Liver (tissue), 9 donors: ENCODE data around the gene DIP2B. TPM values are rescaled to one million over a fixed set of nuclear protein-coding genes. Genes with fewer than 3 reads are reported as not detected.

ENCODE experiments used
- DNase-seq: peaks from one replicate; pipeline ENCODE4 v3.0.0-alpha.2; 2017; ENCODE audit warnings: low spot score
- H3K27ac ChIP-seq, 2 donors: one replicate each; pipeline ENCODE4 v1.7.0; 2013; ENCODE audit warnings: inconsistent platforms in 2 of 2, low read length in 2 of 2, control low read depth in 1 of 2, low read depth in 1 of 2, mild to moderate bottlenecking in 1 of 2
- H3K27me3 ChIP-seq, 4 donors: one replicate each; pipeline versions ENCODE4 v1.6.1 to v1.7.0; 2013; ENCODE audit warnings: low read length in 3 of 4, inconsistent platforms in 1 of 4, mild to moderate bottlenecking in 1 of 4, moderate library complexity in 1 of 4; ENCODE audit not compliant: control insufficient read depth in 4 of 4, insufficient read depth in 4 of 4
- H3K36me3 ChIP-seq, 4 donors: one replicate each; pipeline versions ENCODE4 v1.6.1 to v1.7.0; 2013; ENCODE audit warnings: low read length in 3 of 4, mild to moderate bottlenecking in 3 of 4, low read depth in 1 of 4, moderate library complexity in 1 of 4; ENCODE audit not compliant: control insufficient read depth in 4 of 4, insufficient read depth in 3 of 4
- H3K4me1 ChIP-seq, 4 donors: one replicate each; pipeline versions ENCODE4 v1.6.1 to v1.7.0; 2013; ENCODE audit warnings: low read length in 3 of 4, mild to moderate bottlenecking in 3 of 4, moderate library complexity in 1 of 4; ENCODE audit not compliant: control insufficient read depth in 4 of 4, insufficient read depth in 4 of 4
- H3K4me3 ChIP-seq, 3 donors: one replicate each; pipeline versions ENCODE4 v1.6.1 to v1.7.0; 2013; ENCODE audit warnings: low read length in 3 of 3, control low read depth in 1 of 3, low read depth in 1 of 3, mild to moderate bottlenecking in 1 of 3
- H3K9ac ChIP-seq, 2 donors: one replicate each; pipeline ENCODE4 v1.7.0; 2013; ENCODE audit warnings: low read length in 2 of 2, mild to moderate bottlenecking in 2 of 2, moderate library complexity in 2 of 2, control low read depth in 1 of 2, low read depth in 1 of 2
- H3K9me3 ChIP-seq, 4 donors: one replicate each; pipeline versions ENCODE4 v1.6.1 to v1.7.0; 2013; ENCODE audit warnings: low read length in 3 of 4; ENCODE audit not compliant: control insufficient read depth in 4 of 4
- FOXA1 ChIP-seq: IDR thresholded peaks from 2 replicates; pipeline ENCODE4 v1.6.1; 2016; ENCODE audit warnings: antibody characterized with exemption
- FOXA2 ChIP-seq: IDR thresholded peaks from 2 replicates; pipeline ENCODE4 v1.6.1; 2016; ENCODE audit warnings: antibody characterized with exemption
- GABPA ChIP-seq, 2 donors: IDR thresholded peaks in 1 of 2; conservative IDR thresholded peaks in 1 of 2; 2 replicates each; pipeline ENCODE4 v1.6.1; 2016; ENCODE audit warnings: antibody characterized with exemption in 2 of 2, mild to moderate bottlenecking in 1 of 2, moderate library complexity in 1 of 2
- HNF4A ChIP-seq, 2 donors: conservative IDR thresholded peaks; 2 replicates each; pipeline ENCODE4 v1.6.1; 2016; ENCODE audit warnings: antibody characterized with exemption in 2 of 2, mild to moderate bottlenecking in 2 of 2
- HNF4G ChIP-seq: IDR thresholded peaks from 2 replicates; pipeline ENCODE4 v1.6.1; 2016; ENCODE audit warnings: antibody characterized with exemption
- JUND ChIP-seq, 2 donors: IDR thresholded peaks; 2 replicates each; pipeline ENCODE4 v1.6.1; 2016; ENCODE audit warnings: antibody characterized with exemption in 2 of 2
- NR2F2 ChIP-seq: IDR thresholded peaks from 2 replicates; pipeline ENCODE4 v1.6.1; 2016; ENCODE audit warnings: antibody characterized with exemption
- RAD21 ChIP-seq, 2 donors: IDR thresholded peaks; 2 replicates each; pipeline ENCODE4 v1.6.1; 2016; ENCODE audit warnings: antibody characterized with exemption in 2 of 2, mild to moderate bottlenecking in 2 of 2
- RXRA ChIP-seq, 2 donors: IDR thresholded peaks; 2 replicates each; pipeline ENCODE4 v1.6.1; 2017 to 2018; ENCODE audit warnings: antibody characterized with exemption in 2 of 2, mild to moderate bottlenecking in 1 of 2
- SP1 ChIP-seq: IDR thresholded peaks from 2 replicates; pipeline ENCODE4 v1.6.1; 2018; ENCODE audit warnings: antibody characterized with exemption, mild to moderate bottlenecking
- TAF1 ChIP-seq: conservative IDR thresholded peaks from 2 replicates; pipeline ENCODE4 v1.6.1; 2016; ENCODE audit warnings: antibody characterized with exemption, mild to moderate bottlenecking
- YY1 ChIP-seq: IDR thresholded peaks from 2 replicates; pipeline ENCODE4 v1.6.1; 2016; ENCODE audit warnings: antibody characterized with exemption, mild to moderate bottlenecking
- WGBS: extraction: QIAGEN DNeasy Blood & Tissue Kit; methylation state at CpG from one replicate; pipeline ENCODE4 v1.1.7; 2013; 5-methylcytosine and 5-hydroxymethylcytosine counted together
- polyA plus RNA-seq, 2 donors: library from polyadenylated mRNA; stranded (reverse) in 1 of 2; unstranded in 1 of 2; fragments of 200-250 nt in 1 of 2; fragments of >200 nt in 1 of 2; fragmentation: Nextera tagmentation in 1 of 2; extraction: Ambion mirVana in 1 of 2; gene quantifications; one replicate each; pipeline versions ENCODE4 v1.2.1 to v1.2.3, GENCODE V29; 2013 to 2015
- total RNA-seq, 2 donors: library from RNA; depleted of rRNA; stranded (reverse); fragments of >200 nt; gene quantifications; one replicate each; pipeline ENCODE4 v1.2.3, GENCODE V29; 2014
- TF ChIP-seq, protein P1 (sequence below): fragments of 150-350 bp; IDR thresholded peaks from 2 replicates; pipeline ENCODE4 v1.5.1; 2017; ENCODE audit warnings: improper control_type of control experiment, low read depth, low read length; ENCODE audit not compliant: missing input control
- TF ChIP-seq, protein P2 (sequence below): IDR thresholded peaks from 2 replicates; pipeline ENCODE4 v1.6.1; 2016; ENCODE audit warnings: antibody characterized with exemption
- TF ChIP-seq, protein P3 (sequence below): IDR thresholded peaks from 2 replicates; pipeline ENCODE4 v1.6.1; 2016; ENCODE audit warnings: antibody characterized with exemption
- TF ChIP-seq, protein P4 (sequence below): IDR thresholded peaks from 2 replicates; pipeline ENCODE4 v1.6.1; 2016; ENCODE audit warnings: antibody characterized with exemption
- TF ChIP-seq, protein P5 (sequence below): IDR thresholded peaks from 2 replicates; pipeline ENCODE4 v1.6.1; 2016; ENCODE audit warnings: antibody characterized with exemption, mild to moderate bottlenecking
- donor health status: healthy.
- donor health status: healthy.
- donor health status: healthy.
- donor health status: healthy.
- donor health status: healthy.

DIP2B gene
- total and polyA plus RNA-seq, 4 donors = 4.8 to 30.7 (median 13.8) TPM

DNA sequence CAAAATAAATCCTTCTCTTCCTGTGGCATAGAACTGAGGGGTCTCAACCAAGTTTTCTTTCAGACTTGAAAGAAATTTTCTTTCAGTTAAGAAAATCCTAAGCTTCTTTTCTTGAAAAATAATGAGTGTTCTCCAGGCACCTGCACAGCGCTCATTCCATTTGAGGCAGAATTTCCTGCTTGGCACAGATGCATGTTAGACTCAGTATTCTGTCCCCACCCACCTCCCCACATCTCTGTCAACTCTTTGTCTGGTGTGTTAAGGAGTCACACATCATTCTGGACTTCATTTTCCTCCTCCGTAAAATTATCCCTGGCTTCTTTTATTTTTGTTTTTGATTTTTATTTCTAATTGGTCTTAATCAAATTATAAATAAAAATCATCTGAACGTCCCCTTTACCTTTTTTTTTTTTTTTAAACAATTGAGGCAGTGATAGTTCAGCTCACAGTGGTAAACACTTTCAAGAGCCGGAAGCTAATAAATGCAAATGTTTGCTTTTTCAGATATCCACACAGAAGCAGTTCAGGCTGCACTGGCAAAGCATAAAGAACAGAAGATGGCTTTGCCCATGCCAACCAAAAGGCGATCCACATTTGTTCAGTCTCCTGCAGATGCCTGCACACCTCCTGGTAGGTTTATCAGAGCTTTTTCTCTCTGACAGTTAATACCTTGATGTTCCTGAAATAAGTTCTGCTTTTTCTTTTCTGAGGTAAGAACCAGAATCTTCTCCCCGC lies 155.1 kb downstream of the DIP2B start (continued):
- no peak for TF ChIP-seq FOXA1

DNA sequence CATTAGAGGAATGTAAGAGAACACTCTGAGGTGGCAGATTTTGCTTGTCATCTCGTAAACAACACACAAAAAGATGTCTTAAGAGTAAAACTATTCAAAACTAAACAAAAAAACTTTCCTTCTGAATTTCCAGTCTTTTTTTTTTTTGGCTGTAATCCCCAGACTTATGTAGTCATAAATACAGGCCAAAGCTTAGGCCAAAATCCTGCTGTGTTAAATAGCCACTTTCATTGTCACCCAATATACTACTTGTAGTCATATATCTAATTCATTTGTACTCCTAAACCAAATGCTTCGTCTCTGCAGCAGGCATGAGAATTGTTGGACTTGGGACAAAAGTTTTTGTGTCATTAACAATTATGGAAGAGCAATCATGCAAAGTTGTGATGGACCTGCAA lies 155.6 kb downstream of the DIP2B start:
- Histone ChIP-seq H3K4me3 (no peak overlapping the region), H3K9ac (no peak overlapping the region), H3K4me1 (peaks cover 0 to 7% (median 5%) of the 10 kb centered on the region in 4 donors), H3K27ac (no peak overlapping the region), H3K9me3 (no peaks in the 10 kb centered on the region), H3K27me3 (no peaks in the 10 kb centered on the region), H3K36me3 (peaks cover 0 to 21% (median 7%) of the 10 kb centered on the region in 4 donors)
- 90% methylated on average over 2 of the region's 2 CpGs for WGBS
- no peak for DNase-seq
- TF ChIP-seq, protein P1, sequence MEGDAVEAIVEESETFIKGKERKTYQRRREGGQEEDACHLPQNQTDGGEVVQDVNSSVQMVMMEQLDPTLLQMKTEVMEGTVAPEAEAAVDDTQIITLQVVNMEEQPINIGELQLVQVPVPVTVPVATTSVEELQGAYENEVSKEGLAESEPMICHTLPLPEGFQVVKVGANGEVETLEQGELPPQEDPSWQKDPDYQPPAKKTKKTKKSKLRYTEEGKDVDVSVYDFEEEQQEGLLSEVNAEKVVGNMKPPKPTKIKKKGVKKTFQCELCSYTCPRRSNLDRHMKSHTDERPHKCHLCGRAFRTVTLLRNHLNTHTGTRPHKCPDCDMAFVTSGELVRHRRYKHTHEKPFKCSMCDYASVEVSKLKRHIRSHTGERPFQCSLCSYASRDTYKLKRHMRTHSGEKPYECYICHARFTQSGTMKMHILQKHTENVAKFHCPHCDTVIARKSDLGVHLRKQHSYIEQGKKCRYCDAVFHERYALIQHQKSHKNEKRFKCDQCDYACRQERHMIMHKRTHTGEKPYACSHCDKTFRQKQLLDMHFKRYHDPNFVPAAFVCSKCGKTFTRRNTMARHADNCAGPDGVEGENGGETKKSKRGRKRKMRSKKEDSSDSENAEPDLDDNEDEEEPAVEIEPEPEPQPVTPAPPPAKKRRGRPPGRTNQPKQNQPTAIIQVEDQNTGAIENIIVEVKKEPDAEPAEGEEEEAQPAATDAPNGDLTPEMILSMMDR = no peak
- TF ChIP-seq YY1 = no peak
- TF ChIP-seq, protein P2, sequence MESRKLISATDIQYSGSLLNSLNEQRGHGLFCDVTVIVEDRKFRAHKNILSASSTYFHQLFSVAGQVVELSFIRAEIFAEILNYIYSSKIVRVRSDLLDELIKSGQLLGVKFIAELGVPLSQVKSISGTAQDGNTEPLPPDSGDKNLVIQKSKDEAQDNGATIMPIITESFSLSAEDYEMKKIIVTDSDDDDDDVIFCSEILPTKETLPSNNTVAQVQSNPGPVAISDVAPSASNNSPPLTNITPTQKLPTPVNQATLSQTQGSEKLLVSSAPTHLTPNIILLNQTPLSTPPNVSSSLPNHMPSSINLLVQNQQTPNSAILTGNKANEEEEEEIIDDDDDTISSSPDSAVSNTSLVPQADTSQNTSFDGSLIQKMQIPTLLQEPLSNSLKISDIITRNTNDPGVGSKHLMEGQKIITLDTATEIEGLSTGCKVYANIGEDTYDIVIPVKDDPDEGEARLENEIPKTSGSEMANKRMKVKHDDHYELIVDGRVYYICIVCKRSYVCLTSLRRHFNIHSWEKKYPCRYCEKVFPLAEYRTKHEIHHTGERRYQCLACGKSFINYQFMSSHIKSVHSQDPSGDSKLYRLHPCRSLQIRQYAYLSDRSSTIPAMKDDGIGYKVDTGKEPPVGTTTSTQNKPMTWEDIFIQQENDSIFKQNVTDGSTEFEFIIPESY = no peak
- no peak for TF ChIP-seq JUND (IDR thresholded peaks at IDR 0.05)
- TF ChIP-seq, protein P3, sequence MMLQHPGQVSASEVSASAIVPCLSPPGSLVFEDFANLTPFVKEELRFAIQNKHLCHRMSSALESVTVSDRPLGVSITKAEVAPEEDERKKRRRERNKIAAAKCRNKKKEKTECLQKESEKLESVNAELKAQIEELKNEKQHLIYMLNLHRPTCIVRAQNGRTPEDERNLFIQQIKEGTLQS = no peak
- no peak for TF ChIP-seq HNF4A (conservative IDR thresholded peaks at IDR 0.05)
- TF ChIP-seq SP1 = no peak
- no peak for TF ChIP-seq FOXA2
- TF ChIP-seq GABPA (IDR thresholded peaks at IDR 0.05 in 1 of 2, conservative IDR thresholded peaks at IDR 0.05 in 1 of 2) = no peak
- no peak for TF ChIP-seq RAD21 (IDR thresholded peaks at IDR 0.05)
- no peak for TF ChIP-seq HNF4G
- no peak for TF ChIP-seq RXRA (IDR thresholded peaks at IDR 0.05)

DNA sequence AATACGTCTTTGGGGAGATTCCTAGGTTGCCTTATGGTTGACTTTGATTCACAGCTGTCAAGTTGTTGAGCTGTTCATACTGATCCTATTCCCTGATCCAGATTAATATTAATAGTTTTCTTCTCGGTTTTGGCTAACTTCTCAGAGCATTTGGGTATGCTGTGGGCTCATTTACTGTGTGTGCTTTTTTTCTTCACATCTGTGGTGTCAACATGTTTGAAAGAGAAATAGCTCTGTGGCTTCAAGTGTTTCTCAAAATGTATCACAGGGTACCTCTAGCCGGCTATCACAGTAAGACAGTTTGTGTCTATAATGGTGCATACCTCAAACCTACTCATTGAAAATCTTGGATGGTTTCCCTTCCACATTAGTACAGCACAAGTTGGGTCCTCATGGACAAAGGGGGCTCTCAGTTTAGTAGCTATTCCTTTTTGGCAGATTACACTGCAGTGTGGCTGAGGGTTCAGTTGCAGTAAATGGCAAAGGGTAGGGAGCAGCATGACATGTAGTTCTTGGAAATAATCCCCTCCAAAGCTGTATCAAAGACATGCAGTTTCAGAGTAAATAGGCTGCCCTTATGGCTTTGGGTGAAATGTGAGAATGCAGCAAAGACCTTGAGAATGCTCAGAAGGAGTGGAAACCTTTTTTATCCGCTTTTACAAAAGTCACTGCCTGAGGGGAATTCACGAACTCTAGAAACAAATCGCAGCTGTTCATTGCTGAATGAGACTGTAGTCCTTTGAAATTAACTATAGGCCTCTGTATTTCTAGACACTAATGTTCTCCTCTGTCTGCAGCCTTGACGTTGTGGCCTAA lies 156.7 kb downstream of the DIP2B start:
- no peak overlapping the region for H3K27ac ChIP-seq
- no peaks in the 10 kb centered on the region for H3K9me3 ChIP-seq
- peaks cover 0 to 7% (median 5%) of the 10 kb centered on the region in 4 donors for H3K4me1 ChIP-seq
- no peaks in the 10 kb centered on the region for H3K27me3 ChIP-seq
- WGBS = 80% methylated on average over 7 of the region's 7 CpGs
- H3K4me3 ChIP-seq = no peak overlapping the region
- peaks cover 0 to 21% (median 7%) of the 10 kb centered on the region in 4 donors for H3K36me3 ChIP-seq
- DNase-seq = no peak
- H3K9ac ChIP-seq = no peak overlapping the region
- TF ChIP-seq RXRA (IDR thresholded peaks at IDR 0.05) (no peak), FOXA1 (no peak), TAF1 (no peak), RAD21 (IDR thresholded peaks at IDR 0.05) (no peak), FOXA2 (no peak), NR2F2 (no peak), HNF4G (no peak), YY1 (no peak), SP1 (no peak), GABPA (IDR thresholded peaks at IDR 0.05 in 1 of 2, conservative IDR thresholded peaks at IDR 0.05 in 1 of 2) (no peak), HNF4A (conservative IDR thresholded peaks at IDR 0.05) (no peak)
- TF ChIP-seq, protein P4, sequence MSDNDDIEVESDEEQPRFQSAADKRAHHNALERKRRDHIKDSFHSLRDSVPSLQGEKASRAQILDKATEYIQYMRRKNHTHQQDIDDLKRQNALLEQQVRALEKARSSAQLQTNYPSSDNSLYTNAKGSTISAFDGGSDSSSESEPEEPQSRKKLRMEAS = no peak
- TF ChIP-seq, protein P5, sequence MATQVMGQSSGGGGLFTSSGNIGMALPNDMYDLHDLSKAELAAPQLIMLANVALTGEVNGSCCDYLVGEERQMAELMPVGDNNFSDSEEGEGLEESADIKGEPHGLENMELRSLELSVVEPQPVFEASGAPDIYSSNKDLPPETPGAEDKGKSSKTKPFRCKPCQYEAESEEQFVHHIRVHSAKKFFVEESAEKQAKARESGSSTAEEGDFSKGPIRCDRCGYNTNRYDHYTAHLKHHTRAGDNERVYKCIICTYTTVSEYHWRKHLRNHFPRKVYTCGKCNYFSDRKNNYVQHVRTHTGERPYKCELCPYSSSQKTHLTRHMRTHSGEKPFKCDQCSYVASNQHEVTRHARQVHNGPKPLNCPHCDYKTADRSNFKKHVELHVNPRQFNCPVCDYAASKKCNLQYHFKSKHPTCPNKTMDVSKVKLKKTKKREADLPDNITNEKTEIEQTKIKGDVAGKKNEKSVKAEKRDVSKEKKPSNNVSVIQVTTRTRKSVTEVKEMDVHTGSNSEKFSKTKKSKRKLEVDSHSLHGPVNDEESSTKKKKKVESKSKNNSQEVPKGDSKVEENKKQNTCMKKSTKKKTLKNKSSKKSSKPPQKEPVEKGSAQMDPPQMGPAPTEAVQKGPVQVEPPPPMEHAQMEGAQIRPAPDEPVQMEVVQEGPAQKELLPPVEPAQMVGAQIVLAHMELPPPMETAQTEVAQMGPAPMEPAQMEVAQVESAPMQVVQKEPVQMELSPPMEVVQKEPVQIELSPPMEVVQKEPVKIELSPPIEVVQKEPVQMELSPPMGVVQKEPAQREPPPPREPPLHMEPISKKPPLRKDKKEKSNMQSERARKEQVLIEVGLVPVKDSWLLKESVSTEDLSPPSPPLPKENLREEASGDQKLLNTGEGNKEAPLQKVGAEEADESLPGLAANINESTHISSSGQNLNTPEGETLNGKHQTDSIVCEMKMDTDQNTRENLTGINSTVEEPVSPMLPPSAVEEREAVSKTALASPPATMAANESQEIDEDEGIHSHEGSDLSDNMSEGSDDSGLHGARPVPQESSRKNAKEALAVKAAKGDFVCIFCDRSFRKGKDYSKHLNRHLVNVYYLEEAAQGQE = no peak
- TF ChIP-seq, protein P3 = no peak
